Mammary epithelial cell (primary cell): ENCODE results near the gene PAX5.

ENCODE experiments used
- EZH2 ChIP-seq: IDR thresholded peaks from 2 replicates; pipeline ENCODE4 v1.6.1; 2012; ENCODE audit warnings: low read length, inconsistent platforms, borderline replicate concordance
- TF ChIP-seq, protein P1 (sequence below), 2 donors: IDR thresholded peaks in 1 of 2; conservative IDR thresholded peaks in 1 of 2; 2 replicates each; pipeline ENCODE4 v1.5.1; 2011 to 2012; ENCODE audit warnings: inconsistent platforms in 2 of 2, low read length in 2 of 2, mild to moderate bottlenecking in 2 of 2, control low read depth in 1 of 2, low read depth in 1 of 2; ENCODE audit not compliant: insufficient read depth in 1 of 2; ENCODE audit errors: extremely low read depth in 1 of 2

- TF ChIP-seq, protein P1, sequence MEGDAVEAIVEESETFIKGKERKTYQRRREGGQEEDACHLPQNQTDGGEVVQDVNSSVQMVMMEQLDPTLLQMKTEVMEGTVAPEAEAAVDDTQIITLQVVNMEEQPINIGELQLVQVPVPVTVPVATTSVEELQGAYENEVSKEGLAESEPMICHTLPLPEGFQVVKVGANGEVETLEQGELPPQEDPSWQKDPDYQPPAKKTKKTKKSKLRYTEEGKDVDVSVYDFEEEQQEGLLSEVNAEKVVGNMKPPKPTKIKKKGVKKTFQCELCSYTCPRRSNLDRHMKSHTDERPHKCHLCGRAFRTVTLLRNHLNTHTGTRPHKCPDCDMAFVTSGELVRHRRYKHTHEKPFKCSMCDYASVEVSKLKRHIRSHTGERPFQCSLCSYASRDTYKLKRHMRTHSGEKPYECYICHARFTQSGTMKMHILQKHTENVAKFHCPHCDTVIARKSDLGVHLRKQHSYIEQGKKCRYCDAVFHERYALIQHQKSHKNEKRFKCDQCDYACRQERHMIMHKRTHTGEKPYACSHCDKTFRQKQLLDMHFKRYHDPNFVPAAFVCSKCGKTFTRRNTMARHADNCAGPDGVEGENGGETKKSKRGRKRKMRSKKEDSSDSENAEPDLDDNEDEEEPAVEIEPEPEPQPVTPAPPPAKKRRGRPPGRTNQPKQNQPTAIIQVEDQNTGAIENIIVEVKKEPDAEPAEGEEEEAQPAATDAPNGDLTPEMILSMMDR (conservative IDR thresholded peaks at IDR 0.05 in 1 of 2, IDR thresholded peaks at IDR 0.05 in 1 of 2; ENCODE audit: extremely low read depth in 1 of 2, insufficient read depth in 1 of 2, low read depth in 1 of 2, low read length in 2 of 2) = no peak
- no peak for TF ChIP-seq EZH2
These were observed 168.1 kb downstream of the PAX5 start for GRCh38 chr9:36865731-36866635.
